HepG2 (cell line): ENCODE results near the gene GREM1.

ENCODE experiments used
- CTCF ChIP-seq: sonication (generic); formaldehyde crosslinking; IDR thresholded peaks from 2 replicates; pipeline ENCODE4 v1.5.0; 2020; ENCODE audit warnings: mild to moderate bottlenecking, missing genetic modification reagents, moderate library complexity
- DDIT3 ChIP-seq: sonication (generic); formaldehyde crosslinking; IDR thresholded peaks from 2 replicates; pipeline ENCODE4 v1.4.0; 2020; ENCODE audit warnings: mild to moderate bottlenecking, missing genetic modification reagents
- HBP1 ChIP-seq: IDR thresholded peaks from 2 replicates; pipeline ENCODE4 v1.6.1; 2016; ENCODE audit warnings: low read depth, control low read depth
- NFE2L2 ChIP-seq: fragments of 150-350 bp; IDR thresholded peaks from 2 replicates; pipeline ENCODE4 v1.6.1; 2014; ENCODE audit warnings: low read length
- POLR2A ChIP-seq, 2 experiments: IDR thresholded peaks; 2 replicates each; pipeline ENCODE4 v1.6.1; 2011; ENCODE audit warnings: low read depth in 2 of 2, low read length in 2 of 2, mild to moderate bottlenecking in 1 of 2, moderate library complexity in 1 of 2; ENCODE audit not compliant: insufficient read depth in 1 of 2
- REL ChIP-seq: sonication (generic); formaldehyde crosslinking; conservative IDR thresholded peaks from 2 replicates; pipeline ENCODE4 v1.8.0; 2022; ENCODE audit warnings: mild to moderate bottlenecking, missing genetic modification reagents, moderate library complexity
- SP1 ChIP-seq, 2 experiments: fragments of 450-650 bp in 1 of 2; sonication (generic) in 1 of 2; formaldehyde crosslinking in 1 of 2; IDR thresholded peaks; 2 replicates each; pipeline versions ENCODE4 v1.4.0 to v1.6.1; 2016 to 2020; ENCODE audit warnings: missing genetic modification reagents in 1 of 2
- TCF7 ChIP-seq: sonication (generic); IDR thresholded peaks from 2 replicates; pipeline ENCODE4 v1.6.1; 2016; ENCODE audit warnings: antibody characterized with exemption, low read depth
- ZNF20 ChIP-seq: sonication (generic); formaldehyde crosslinking; IDR thresholded peaks from 2 replicates; pipeline ENCODE4 v1.4.0; 2020; ENCODE audit warnings: mild to moderate bottlenecking, moderate library complexity, missing genetic modification reagents
- ZNF296 ChIP-seq: sonication (generic); formaldehyde crosslinking; conservative IDR thresholded peaks from 2 replicates; pipeline ENCODE4 v1.5.0; 2020; ENCODE audit warnings: mild to moderate bottlenecking, missing genetic modification reagents
- ZNF589 ChIP-seq: sonication (generic); formaldehyde crosslinking; conservative IDR thresholded peaks from 2 replicates; pipeline ENCODE4 v1.8.0; 2022; ENCODE audit warnings: mild to moderate bottlenecking, moderate library complexity, missing genetic modification reagents

- TF ChIP-seq SP1 (IDR thresholded peaks at IDR 0.05) (no peak), SP1 (CRISPR knock-in tag; IDR thresholded peaks at IDR 0.05) (no peak), HBP1 (no peak), REL (no peak), CTCF (CRISPR knock-in tag) (no peak), ZNF20 (CRISPR knock-in tag) (no peak), POLR2A (IDR thresholded peaks at IDR 0.05; ENCODE audit: insufficient read depth in 1 of 2, low read depth in 2 of 2, low read length in 2 of 2) (no peak), ZNF296 (CRISPR knock-in tag) (no peak), NFE2L2 (no peak), TCF7 (no peak), ZNF589 (CRISPR knock-in tag) (no peak), DDIT3 (CRISPR knock-in tag) (no peak)
Observed at GRCh38 chr15:32765236-32765635, 47.4 kb downstream of the GREM1 start.
